IMR-90 (cell line): Measurements from ENCODE around the gene B3GAT3.
"Not testable (repeated sequence)": the region's sequence is repeated elsewhere in the genome, so short reads cannot be mapped to it uniquely, and the experiment has no call there.

Experiments used
- BHLHE40 ChIP-seq: fragments of 150-350 bp; IDR thresholded peaks from 2 replicates; pipeline ENCODE4 v1.6.1; 2016; ENCODE audit warnings: mild to moderate bottlenecking, low read depth, low read length
- CEBPB ChIP-seq: IDR thresholded peaks from 2 replicates; pipeline ENCODE4 v1.6.1; 2012; ENCODE audit warnings: low read depth, low read length, improper control_type of control experiment
- CHD1 ChIP-seq: IDR thresholded peaks from 2 replicates; pipeline ENCODE4 v1.6.1; 2012; ENCODE audit warnings: low read depth, low read length, improper control_type of control experiment
- FOS ChIP-seq: fragments of 150-350 bp; IDR thresholded peaks from 2 replicates; pipeline ENCODE4 v1.6.1; 2016; ENCODE audit warnings: low read depth, low read length
- MAFK ChIP-seq: IDR thresholded peaks from 2 replicates; pipeline ENCODE4 v1.6.1; 2012; ENCODE audit warnings: low read depth, low read length, improper control_type of control experiment
- POLR2A ChIP-seq: IDR thresholded peaks from 2 replicates; pipeline ENCODE4 v1.6.1; 2012; ENCODE audit warnings: mild to moderate bottlenecking, low read depth, low read length
- RAD21 ChIP-seq: IDR thresholded peaks from 2 replicates; pipeline ENCODE4 v1.6.1; 2012; ENCODE audit warnings: low read length, improper control_type of control experiment
- RCOR1 ChIP-seq: IDR thresholded peaks from 2 replicates; pipeline ENCODE4 v1.6.1; 2012; ENCODE audit warnings: mild to moderate bottlenecking, low read length, improper control_type of control experiment; ENCODE audit not compliant: insufficient replicate concordance
- SMC3 ChIP-seq: fragments of 150-350 bp; IDR thresholded peaks from 2 replicates; pipeline ENCODE4 v1.6.1; 2016; ENCODE audit warnings: low read depth, mild to moderate bottlenecking, antibody characterized with exemption, low read length, moderate library complexity
- TF ChIP-seq, protein P1 (sequence below): conservative IDR thresholded peaks from 2 replicates; pipeline ENCODE4 v1.5.1; 2012; ENCODE audit warnings: mild to moderate bottlenecking, low read depth, low read length, improper control_type of control experiment
- TF ChIP-seq, protein P2 (sequence below): fragments of 150-350 bp; IDR thresholded peaks from 2 replicates; pipeline ENCODE4 v1.6.1; 2017; ENCODE audit warnings: mild to moderate bottlenecking, antibody characterized with exemption, low read length, low read depth
- TF ChIP-seq, protein P3 (sequence below): fragments of 150-350 bp; IDR thresholded peaks from 2 replicates; pipeline ENCODE4 v1.6.1; 2016; ENCODE audit warnings: low read depth, mild to moderate bottlenecking, low read length, moderate library complexity, borderline replicate concordance

DNA sequence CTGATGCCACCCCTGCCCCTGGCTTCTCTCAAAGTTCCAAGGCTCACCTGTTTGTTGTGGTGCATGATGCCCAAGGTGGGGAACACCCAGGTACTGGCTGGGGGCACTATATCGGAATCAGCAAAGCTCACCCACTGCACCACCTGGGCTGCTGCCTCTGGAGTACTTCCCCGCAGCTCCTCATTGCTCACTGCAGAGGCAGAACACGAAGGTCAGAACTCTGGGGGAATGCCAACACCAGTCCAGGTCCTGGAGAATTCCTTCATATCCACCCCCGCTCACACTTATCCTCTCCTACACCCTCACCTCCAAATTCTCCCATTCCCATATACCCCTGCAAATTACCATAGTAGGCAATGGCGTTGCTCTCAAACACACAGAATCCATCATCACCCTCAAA, 50.3 kb downstream of the B3GAT3 start:
- TF ChIP-seq, protein P1, sequence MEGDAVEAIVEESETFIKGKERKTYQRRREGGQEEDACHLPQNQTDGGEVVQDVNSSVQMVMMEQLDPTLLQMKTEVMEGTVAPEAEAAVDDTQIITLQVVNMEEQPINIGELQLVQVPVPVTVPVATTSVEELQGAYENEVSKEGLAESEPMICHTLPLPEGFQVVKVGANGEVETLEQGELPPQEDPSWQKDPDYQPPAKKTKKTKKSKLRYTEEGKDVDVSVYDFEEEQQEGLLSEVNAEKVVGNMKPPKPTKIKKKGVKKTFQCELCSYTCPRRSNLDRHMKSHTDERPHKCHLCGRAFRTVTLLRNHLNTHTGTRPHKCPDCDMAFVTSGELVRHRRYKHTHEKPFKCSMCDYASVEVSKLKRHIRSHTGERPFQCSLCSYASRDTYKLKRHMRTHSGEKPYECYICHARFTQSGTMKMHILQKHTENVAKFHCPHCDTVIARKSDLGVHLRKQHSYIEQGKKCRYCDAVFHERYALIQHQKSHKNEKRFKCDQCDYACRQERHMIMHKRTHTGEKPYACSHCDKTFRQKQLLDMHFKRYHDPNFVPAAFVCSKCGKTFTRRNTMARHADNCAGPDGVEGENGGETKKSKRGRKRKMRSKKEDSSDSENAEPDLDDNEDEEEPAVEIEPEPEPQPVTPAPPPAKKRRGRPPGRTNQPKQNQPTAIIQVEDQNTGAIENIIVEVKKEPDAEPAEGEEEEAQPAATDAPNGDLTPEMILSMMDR, result not testable (repeated sequence)
- not testable (repeated sequence) for TF ChIP-seq CEBPB, MAFK, RCOR1, RAD21, SMC3, FOS, POLR2A, BHLHE40, CHD1
- TF ChIP-seq, protein P2, sequence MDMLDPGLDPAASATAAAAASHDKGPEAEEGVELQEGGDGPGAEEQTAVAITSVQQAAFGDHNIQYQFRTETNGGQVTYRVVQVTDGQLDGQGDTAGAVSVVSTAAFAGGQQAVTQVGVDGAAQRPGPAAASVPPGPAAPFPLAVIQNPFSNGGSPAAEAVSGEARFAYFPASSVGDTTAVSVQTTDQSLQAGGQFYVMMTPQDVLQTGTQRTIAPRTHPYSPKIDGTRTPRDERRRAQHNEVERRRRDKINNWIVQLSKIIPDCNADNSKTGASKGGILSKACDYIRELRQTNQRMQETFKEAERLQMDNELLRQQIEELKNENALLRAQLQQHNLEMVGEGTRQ, result not testable (repeated sequence)
- TF ChIP-seq, protein P3, sequence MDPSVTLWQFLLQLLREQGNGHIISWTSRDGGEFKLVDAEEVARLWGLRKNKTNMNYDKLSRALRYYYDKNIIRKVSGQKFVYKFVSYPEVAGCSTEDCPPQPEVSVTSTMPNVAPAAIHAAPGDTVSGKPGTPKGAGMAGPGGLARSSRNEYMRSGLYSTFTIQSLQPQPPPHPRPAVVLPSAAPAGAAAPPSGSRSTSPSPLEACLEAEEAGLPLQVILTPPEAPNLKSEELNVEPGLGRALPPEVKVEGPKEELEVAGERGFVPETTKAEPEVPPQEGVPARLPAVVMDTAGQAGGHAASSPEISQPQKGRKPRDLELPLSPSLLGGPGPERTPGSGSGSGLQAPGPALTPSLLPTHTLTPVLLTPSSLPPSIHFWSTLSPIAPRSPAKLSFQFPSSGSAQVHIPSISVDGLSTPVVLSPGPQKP, result not testable (repeated sequence)
